Measurements from ENCODE around the gene KLHDC8B. TPM values are rescaled to one million over a fixed set of nuclear protein-coding genes. Genes with fewer than 3 reads are reported as not detected.

The KLHDC8B gene
- total RNA-seq, 4 donors from 2014 or later, result 53.1 to 63.6 (median 59.3) TPM

- no peaks in the 10 kb centered on the region for H3K9me3 ChIP-seq
- TF ChIP-seq CTCF (IDR thresholded peaks at IDR 0.05), result no peak
- no peak for TF ChIP-seq EP300 (IDR thresholded peaks at IDR 0.05)
- no peak for TF ChIP-seq POLR2AphosphoS5 (IDR thresholded peaks at IDR 0.05)
- no peak for TF ChIP-seq POLR2A (IDR thresholded peaks at IDR 0.05)
- no peaks in the 10 kb centered on the region for H3K27me3 ChIP-seq
- no peak for DNase-seq (ENCODE audit: low spot score in 2 of 2)
- H3K27ac ChIP-seq, result no peak overlapping the region
- 90% methylated on average over 18 of the region's 24 CpGs for WGBS
- H3K4me1 ChIP-seq, result no peaks in the 10 kb centered on the region
- peaks cover 3% of the 10 kb centered on the region for H3K36me3 ChIP-seq
- H3K4me3 ChIP-seq, result no peak overlapping the region
These were observed 11.3 kb downstream of the KLHDC8B start for GRCh38 chr3:49182682-49183081.

- no peak overlapping the region for H3K4me3 ChIP-seq
- TF ChIP-seq POLR2A (IDR thresholded peaks at IDR 0.05) (no peak), POLR2AphosphoS5 (IDR thresholded peaks at IDR 0.05) (no peak), CTCF (IDR thresholded peaks at IDR 0.05) (no peak), EP300 (IDR thresholded peaks at IDR 0.05) (no peak)
- WGBS, result 65% methylated on average over 1 of the region's 1 CpG
These were observed 12.5 kb downstream of the KLHDC8B start for GRCh38 chr3:49183873-49184272.

GRCh38 chr3:49191741-49192140, 20.3 kb downstream of the KLHDC8B start:
- Histone ChIP-seq H3K36me3 (no peaks in the 10 kb centered on the region), H3K4me3 (no peak overlapping the region), H3K4me1 (no peaks in the 10 kb centered on the region), H3K27me3 (no peaks in the 10 kb centered on the region), H3K27ac (no peak overlapping the region), H3K9me3 (no peaks in the 10 kb centered on the region)
- no peak for DNase-seq (ENCODE audit: low spot score in 2 of 2)
- WGBS, result 84% methylated on average over 1 of the region's 1 CpG
- TF ChIP-seq POLR2A (IDR thresholded peaks at IDR 0.05) (no peak), EP300 (IDR thresholded peaks at IDR 0.05) (no peak), CTCF (IDR thresholded peaks at IDR 0.05) (no peak), POLR2AphosphoS5 (IDR thresholded peaks at IDR 0.05) (no peak)

More at GRCh38 chr3:49183873-49184272, 12.5 kb downstream of the KLHDC8B start:
- Histone ChIP-seq H3K36me3 (no peaks in the 10 kb centered on the region), H3K9me3 (no peaks in the 10 kb centered on the region), H3K4me1 (no peaks in the 10 kb centered on the region), H3K27me3 (no peaks in the 10 kb centered on the region), H3K27ac (no peak overlapping the region)
- DNase-seq (ENCODE audit: low spot score in 2 of 2), result no peak

GRCh38 chr3:49198161-49198560, 26.8 kb downstream of the KLHDC8B start:
- no peak overlapping the region for H3K4me3 ChIP-seq
- no peak overlapping the region for H3K27ac ChIP-seq
- H3K4me1 ChIP-seq, result peaks cover 15% of the 10 kb centered on the region
- no peaks in the 10 kb centered on the region for H3K27me3 ChIP-seq
- TF ChIP-seq EP300 (IDR thresholded peaks at IDR 0.05) (no peak), CTCF (IDR thresholded peaks at IDR 0.05) (no peak), POLR2A (IDR thresholded peaks at IDR 0.05) (no peak), POLR2AphosphoS5 (IDR thresholded peaks at IDR 0.05) (no peak)
- WGBS, result 35% methylated on average over 3 of the region's 3 CpGs
- no peaks in the 10 kb centered on the region for H3K9me3 ChIP-seq
- no peaks in the 10 kb centered on the region for H3K36me3 ChIP-seq
- no peak for DNase-seq (ENCODE audit: low spot score in 2 of 2)

GRCh38 chr3:49198611-49199230, 27.3 kb downstream of the KLHDC8B start:
- no peaks in the 10 kb centered on the region for H3K27me3 ChIP-seq
- H3K4me3 ChIP-seq, result peak overlapping the region; percentile 43
- TF ChIP-seq CTCF (IDR thresholded peaks at IDR 0.05) (no peak), POLR2A (IDR thresholded peaks at IDR 0.05) (no peak), EP300 (IDR thresholded peaks at IDR 0.05) (no peak), POLR2AphosphoS5 (IDR thresholded peaks at IDR 0.05) (no peak)
- H3K36me3 ChIP-seq, result no peaks in the 10 kb centered on the region
- H3K9me3 ChIP-seq, result no peaks in the 10 kb centered on the region
- peak overlapping the region; percentile 1 for H3K27ac ChIP-seq
- 57% methylated on average over 24 of the region's 24 CpGs for WGBS
- peak in 1 of 2 donors; percentile 76 for DNase-seq (ENCODE audit: low spot score in 2 of 2)
- peaks cover 15% of the 10 kb centered on the region for H3K4me1 ChIP-seq
